WTC11 (cell line): ENCODE data around the gene TFPI2.

ENCODE experiments used
- ATF1 ChIP-seq: sonication (generic); formaldehyde crosslinking; IDR thresholded peaks from 2 replicates; pipeline ENCODE4 v1.8.1; 2023; ENCODE audit warnings: mild to moderate bottlenecking, moderate library complexity, missing genetic modification reagents
- IRF2 ChIP-seq: sonication (generic); formaldehyde crosslinking; IDR thresholded peaks from 2 replicates; pipeline ENCODE4 v1.8.0; 2022; ENCODE audit warnings: low read depth, missing genetic modification reagents, borderline replicate concordance
- TP53 ChIP-seq: sonication (generic); formaldehyde crosslinking; IDR thresholded peaks from 2 replicates; pipeline ENCODE4 v1.8.1; 2023; ENCODE audit warnings: mild to moderate bottlenecking, missing genetic modification reagents
- ZNF423 ChIP-seq: fragments of 250-450 bp; sonication (Bioruptor Pico); IDR thresholded peaks from 2 replicates; pipeline ENCODE4 v2.1.2; 2022; ENCODE audit warnings: mild to moderate bottlenecking, moderate library complexity
- TF ChIP-seq, protein P1 (sequence below): sonication (generic); formaldehyde crosslinking; IDR thresholded peaks from 2 replicates; pipeline ENCODE4 v1.8.1; 2023; ENCODE audit warnings: mild to moderate bottlenecking, missing genetic modification reagents
- TF ChIP-seq, protein P2 (sequence below): sonication (generic); formaldehyde crosslinking; IDR thresholded peaks from 2 replicates; pipeline ENCODE4 v1.8.0; 2023; ENCODE audit warnings: mild to moderate bottlenecking, missing genetic modification reagents
- TF ChIP-seq, protein P3 (sequence below): sonication (generic); formaldehyde crosslinking; IDR thresholded peaks from 2 replicates; pipeline ENCODE4 v1.8.1; 2023; ENCODE audit warnings: mild to moderate bottlenecking, missing genetic modification reagents, moderate library complexity
- TF ChIP-seq, protein P4 (sequence below): fragments of 200-600 bp; IDR thresholded peaks from 2 replicates; pipeline ENCODE4 v1.8.0; 2022; ENCODE audit warnings: antibody characterized with exemption
- TF ChIP-seq, protein P5 (sequence below): sonication (generic); formaldehyde crosslinking; IDR thresholded peaks from 2 replicates; pipeline ENCODE4 v1.8.1; 2022; ENCODE audit warnings: low read depth, missing genetic modification reagents, borderline replicate concordance
- TF ChIP-seq, protein P6 (sequence below): sonication (generic); formaldehyde crosslinking; conservative IDR thresholded peaks from 2 replicates; pipeline ENCODE4 v1.8.1; 2022; ENCODE audit warnings: mild to moderate bottlenecking, missing genetic modification reagents

DNA sequence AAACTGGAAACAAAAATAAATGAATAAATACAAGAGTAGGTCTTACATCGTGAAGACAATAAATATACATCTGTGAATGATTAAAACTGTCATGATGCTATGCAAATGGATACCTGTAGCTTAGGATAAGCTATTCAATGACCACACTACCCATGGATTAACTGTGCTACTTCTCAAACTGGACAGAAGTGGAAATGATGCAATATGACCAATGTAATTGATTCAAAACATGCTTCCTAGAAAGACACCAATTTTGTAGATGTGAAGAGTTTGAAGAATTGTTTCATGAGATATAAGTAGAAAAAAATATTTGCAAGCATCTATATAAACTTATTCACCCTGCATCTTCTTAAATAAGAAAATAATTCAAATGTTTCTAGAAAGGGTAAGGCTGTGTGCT, 36.1 kb downstream of the TFPI2 start:
- TF ChIP-seq ZNF423 (CRISPR knock-in tag) (no peak), TP53 (CRISPR knock-in tag) (no peak), IRF2 (CRISPR knock-in tag) (no peak), ATF1 (CRISPR knock-in tag) (no peak)
- TF ChIP-seq, protein P1, sequence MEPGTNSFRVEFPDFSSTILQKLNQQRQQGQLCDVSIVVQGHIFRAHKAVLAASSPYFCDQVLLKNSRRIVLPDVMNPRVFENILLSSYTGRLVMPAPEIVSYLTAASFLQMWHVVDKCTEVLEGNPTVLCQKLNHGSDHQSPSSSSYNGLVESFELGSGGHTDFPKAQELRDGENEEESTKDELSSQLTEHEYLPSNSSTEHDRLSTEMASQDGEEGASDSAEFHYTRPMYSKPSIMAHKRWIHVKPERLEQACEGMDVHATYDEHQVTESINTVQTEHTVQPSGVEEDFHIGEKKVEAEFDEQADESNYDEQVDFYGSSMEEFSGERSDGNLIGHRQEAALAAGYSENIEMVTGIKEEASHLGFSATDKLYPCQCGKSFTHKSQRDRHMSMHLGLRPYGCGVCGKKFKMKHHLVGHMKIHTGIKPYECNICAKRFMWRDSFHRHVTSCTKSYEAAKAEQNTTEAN (CRISPR knock-in tag), result no peak
- TF ChIP-seq, protein P2, sequence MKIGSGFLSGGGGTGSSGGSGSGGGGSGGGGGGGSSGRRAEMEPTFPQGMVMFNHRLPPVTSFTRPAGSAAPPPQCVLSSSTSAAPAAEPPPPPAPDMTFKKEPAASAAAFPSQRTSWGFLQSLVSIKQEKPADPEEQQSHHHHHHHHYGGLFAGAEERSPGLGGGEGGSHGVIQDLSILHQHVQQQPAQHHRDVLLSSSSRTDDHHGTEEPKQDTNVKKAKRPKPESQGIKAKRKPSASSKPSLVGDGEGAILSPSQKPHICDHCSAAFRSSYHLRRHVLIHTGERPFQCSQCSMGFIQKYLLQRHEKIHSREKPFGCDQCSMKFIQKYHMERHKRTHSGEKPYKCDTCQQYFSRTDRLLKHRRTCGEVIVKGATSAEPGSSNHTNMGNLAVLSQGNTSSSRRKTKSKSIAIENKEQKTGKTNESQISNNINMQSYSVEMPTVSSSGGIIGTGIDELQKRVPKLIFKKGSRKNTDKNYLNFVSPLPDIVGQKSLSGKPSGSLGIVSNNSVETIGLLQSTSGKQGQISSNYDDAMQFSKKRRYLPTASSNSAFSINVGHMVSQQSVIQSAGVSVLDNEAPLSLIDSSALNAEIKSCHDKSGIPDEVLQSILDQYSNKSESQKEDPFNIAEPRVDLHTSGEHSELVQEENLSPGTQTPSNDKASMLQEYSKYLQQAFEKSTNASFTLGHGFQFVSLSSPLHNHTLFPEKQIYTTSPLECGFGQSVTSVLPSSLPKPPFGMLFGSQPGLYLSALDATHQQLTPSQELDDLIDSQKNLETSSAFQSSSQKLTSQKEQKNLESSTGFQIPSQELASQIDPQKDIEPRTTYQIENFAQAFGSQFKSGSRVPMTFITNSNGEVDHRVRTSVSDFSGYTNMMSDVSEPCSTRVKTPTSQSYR (CRISPR knock-in tag), result no peak
- TF ChIP-seq, protein P3, sequence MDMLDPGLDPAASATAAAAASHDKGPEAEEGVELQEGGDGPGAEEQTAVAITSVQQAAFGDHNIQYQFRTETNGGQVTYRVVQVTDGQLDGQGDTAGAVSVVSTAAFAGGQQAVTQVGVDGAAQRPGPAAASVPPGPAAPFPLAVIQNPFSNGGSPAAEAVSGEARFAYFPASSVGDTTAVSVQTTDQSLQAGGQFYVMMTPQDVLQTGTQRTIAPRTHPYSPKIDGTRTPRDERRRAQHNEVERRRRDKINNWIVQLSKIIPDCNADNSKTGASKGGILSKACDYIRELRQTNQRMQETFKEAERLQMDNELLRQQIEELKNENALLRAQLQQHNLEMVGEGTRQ (CRISPR knock-in tag), result no peak
- TF ChIP-seq, protein P4, sequence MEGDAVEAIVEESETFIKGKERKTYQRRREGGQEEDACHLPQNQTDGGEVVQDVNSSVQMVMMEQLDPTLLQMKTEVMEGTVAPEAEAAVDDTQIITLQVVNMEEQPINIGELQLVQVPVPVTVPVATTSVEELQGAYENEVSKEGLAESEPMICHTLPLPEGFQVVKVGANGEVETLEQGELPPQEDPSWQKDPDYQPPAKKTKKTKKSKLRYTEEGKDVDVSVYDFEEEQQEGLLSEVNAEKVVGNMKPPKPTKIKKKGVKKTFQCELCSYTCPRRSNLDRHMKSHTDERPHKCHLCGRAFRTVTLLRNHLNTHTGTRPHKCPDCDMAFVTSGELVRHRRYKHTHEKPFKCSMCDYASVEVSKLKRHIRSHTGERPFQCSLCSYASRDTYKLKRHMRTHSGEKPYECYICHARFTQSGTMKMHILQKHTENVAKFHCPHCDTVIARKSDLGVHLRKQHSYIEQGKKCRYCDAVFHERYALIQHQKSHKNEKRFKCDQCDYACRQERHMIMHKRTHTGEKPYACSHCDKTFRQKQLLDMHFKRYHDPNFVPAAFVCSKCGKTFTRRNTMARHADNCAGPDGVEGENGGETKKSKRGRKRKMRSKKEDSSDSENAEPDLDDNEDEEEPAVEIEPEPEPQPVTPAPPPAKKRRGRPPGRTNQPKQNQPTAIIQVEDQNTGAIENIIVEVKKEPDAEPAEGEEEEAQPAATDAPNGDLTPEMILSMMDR, result no peak
- TF ChIP-seq, protein P5, sequence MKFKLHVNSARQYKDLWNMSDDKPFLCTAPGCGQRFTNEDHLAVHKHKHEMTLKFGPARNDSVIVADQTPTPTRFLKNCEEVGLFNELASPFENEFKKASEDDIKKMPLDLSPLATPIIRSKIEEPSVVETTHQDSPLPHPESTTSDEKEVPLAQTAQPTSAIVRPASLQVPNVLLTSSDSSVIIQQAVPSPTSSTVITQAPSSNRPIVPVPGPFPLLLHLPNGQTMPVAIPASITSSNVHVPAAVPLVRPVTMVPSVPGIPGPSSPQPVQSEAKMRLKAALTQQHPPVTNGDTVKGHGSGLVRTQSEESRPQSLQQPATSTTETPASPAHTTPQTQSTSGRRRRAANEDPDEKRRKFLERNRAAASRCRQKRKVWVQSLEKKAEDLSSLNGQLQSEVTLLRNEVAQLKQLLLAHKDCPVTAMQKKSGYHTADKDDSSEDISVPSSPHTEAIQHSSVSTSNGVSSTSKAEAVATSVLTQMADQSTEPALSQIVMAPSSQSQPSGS (CRISPR knock-in tag), result no peak
- TF ChIP-seq, protein P6, sequence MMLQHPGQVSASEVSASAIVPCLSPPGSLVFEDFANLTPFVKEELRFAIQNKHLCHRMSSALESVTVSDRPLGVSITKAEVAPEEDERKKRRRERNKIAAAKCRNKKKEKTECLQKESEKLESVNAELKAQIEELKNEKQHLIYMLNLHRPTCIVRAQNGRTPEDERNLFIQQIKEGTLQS (CRISPR knock-in tag), result no peak
